ENCODE data around the gene TAL1. TPM values are rescaled to one million over a fixed set of nuclear protein-coding genes. Genes with fewer than 3 reads are reported as not detected.

The TAL1 gene
- total RNA-seq, 1 experiment from 2014 or later = not detected

GRCh38 chr1:47223921-47224675 lies 7.9 kb downstream of the TAL1 start:
- Histone ChIP-seq H2BK20ac (ENCODE audit: low read depth, low read length, poor library complexity, severe bottlenecking) (no peak overlapping the region), H2BK12ac (ENCODE audit: insufficient read length, low read depth, low read length) (no peak overlapping the region), H3K9ac (ENCODE audit: extremely low read depth, insufficient read length, low read length) (no peak overlapping the region), H3K79me1 (ENCODE audit: insufficient read depth, low read depth, low read length, poor library complexity, severe bottlenecking) (no peaks in the 10 kb centered on the region), H3K4me2 (ENCODE audit: insufficient read depth, insufficient read length, low read length) (no peak overlapping the region), H4K20me1 (ENCODE audit: control insufficient read depth, insufficient read depth, insufficient read length) (peaks cover 2% of the 10 kb centered on the region), H3K9me3 (ENCODE audit: control insufficient read depth, low read depth, low read length) (no peaks in the 10 kb centered on the region), H3K79me2 (ENCODE audit: insufficient read depth, low read length) (no peaks in the 10 kb centered on the region), H3K23me2 (ENCODE audit: insufficient read length, low read depth, low read length, poor library complexity, severe bottlenecking) (peaks cover 5% of the 10 kb centered on the region), H3T11ph (ENCODE audit: low read length) (no peak overlapping the region), H2BK5ac (ENCODE audit: insufficient read length, low read length) (no peak overlapping the region), H2AK5ac (ENCODE audit: insufficient read length, low read length) (no peak overlapping the region), H3K4me1 (ENCODE audit: insufficient read depth, low read length) (no peaks in the 10 kb centered on the region; the same call in 1 of the 2 replicates), H2AFZ (ENCODE audit: low read length) (no peak overlapping the region), H4K5ac (ENCODE audit: insufficient read length, low read depth, low read length) (no peak overlapping the region), H3K14ac (ENCODE audit: insufficient read depth, low read length) (no peak overlapping the region), H3K23ac (ENCODE audit: insufficient read length, low read depth, low read length) (no peak overlapping the region), H3K18ac (ENCODE audit: insufficient read length, low read depth, low read length) (no peak overlapping the region), H3K56ac (ENCODE audit: insufficient read length, low read depth, low read length) (no peak overlapping the region), H3K27ac (ENCODE audit: insufficient read length, low read depth, low read length) (no peak overlapping the region), H2BK15ac (ENCODE audit: low read depth, low read length) (no peak overlapping the region), H3K27me3 (ENCODE audit: insufficient read depth, low read length) (peaks cover 88% of the 10 kb centered on the region), H3K4ac (ENCODE audit: low read depth, low read length) (no peak overlapping the region), H2BK120ac (ENCODE audit: low read depth, low read length, poor library complexity, severe bottlenecking) (no peak overlapping the region), H4K91ac (ENCODE audit: insufficient read length, low read depth, low read length) (no peak overlapping the region), H4K8ac (replicated peaks; ENCODE audit: insufficient read length, low read depth, low read length) (no peak overlapping the region)
- peaks cover 10 to 21% of the 10 kb centered on the region in 2 experiments for H3K4me1 Mint-ChIP-seq
- H3K9me3 Mint-ChIP-seq = peaks cover 0 to 3% of the 10 kb centered on the region in 2 experiments; a peak in 2 of 5 replicates
- no peak for DNase-seq
- no peak overlapping the region for H3K27ac Mint-ChIP-seq
- no peak for TF ChIP-seq CTCF (conservative IDR thresholded peaks at IDR 0.05)
- no peak overlapping the region for H3K4me3 Mint-ChIP-seq
- H3K36me3 Mint-ChIP-seq (ENCODE audit: insufficient read depth in 1 of 3, low read depth in 3 of 3) = no peaks in the 10 kb centered on the region
- peaks cover 41% of the 10 kb centered on the region for H3K27me3 Mint-ChIP-seq (ENCODE audit: low read depth)
- WGBS (ENCODE audit: extremely low coverage, insufficient read length, low lambda C conversion rate) = no CpG with 5 or more reads among the region's 9 CpGs
